Loucy (cell line): Measurements from ENCODE around the gene GPR17.

Experiments used
- EZH2phosphoT487 ChIP-seq: fragments of 200-600 bp; IDR thresholded peaks from 2 replicates; pipeline ENCODE4 v1.6.1; 2018; ENCODE audit warnings: antibody characterized with exemption, mild to moderate bottlenecking, moderate library complexity, borderline replicate concordance
- TF ChIP-seq, protein P1 (sequence below): fragments of 200-600 bp; sonication (generic); conservative IDR thresholded peaks from 2 replicates; pipeline ENCODE4 v1.5.1; 2014; ENCODE audit warnings: mild to moderate bottlenecking, antibody characterized with exemption, low read length

DNA sequence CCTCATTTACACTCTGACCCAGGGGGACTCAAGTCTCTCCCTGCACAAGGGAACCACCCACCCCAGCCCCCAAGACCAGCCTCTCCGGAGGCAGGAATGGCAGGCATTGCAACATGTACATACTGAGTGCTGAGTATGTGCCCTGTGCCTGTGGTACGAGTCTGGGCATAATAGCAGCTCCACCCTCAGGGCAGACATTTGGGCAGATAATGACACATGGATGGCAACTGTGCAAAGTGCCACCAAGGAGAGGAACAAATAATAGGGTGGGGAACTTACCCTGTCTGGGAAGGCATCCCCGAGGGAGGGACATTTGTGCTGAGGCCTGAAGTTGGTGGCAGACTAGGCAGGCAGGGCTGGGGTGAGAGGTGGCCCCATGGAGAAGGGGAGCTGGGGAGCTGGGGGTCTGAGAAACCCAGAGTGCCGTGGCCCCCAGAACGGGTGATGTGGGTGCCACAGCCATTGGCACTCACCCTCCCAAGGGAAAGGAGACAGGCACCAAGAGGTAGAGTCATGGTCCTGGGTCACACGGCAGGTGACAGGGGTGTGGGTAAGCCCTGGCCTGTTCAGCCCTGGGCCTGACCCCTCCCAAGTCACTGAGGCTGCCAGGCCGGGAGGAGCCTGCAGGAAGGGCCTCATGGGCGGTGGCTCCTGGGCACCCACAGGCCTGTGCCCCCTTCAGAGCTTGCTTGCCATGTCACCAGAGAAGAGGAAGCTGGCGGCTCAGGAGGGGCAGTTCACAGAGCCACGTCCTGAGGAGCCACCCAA, 15.7 kb upstream of the GPR17 start:
- TF ChIP-seq, protein P1, sequence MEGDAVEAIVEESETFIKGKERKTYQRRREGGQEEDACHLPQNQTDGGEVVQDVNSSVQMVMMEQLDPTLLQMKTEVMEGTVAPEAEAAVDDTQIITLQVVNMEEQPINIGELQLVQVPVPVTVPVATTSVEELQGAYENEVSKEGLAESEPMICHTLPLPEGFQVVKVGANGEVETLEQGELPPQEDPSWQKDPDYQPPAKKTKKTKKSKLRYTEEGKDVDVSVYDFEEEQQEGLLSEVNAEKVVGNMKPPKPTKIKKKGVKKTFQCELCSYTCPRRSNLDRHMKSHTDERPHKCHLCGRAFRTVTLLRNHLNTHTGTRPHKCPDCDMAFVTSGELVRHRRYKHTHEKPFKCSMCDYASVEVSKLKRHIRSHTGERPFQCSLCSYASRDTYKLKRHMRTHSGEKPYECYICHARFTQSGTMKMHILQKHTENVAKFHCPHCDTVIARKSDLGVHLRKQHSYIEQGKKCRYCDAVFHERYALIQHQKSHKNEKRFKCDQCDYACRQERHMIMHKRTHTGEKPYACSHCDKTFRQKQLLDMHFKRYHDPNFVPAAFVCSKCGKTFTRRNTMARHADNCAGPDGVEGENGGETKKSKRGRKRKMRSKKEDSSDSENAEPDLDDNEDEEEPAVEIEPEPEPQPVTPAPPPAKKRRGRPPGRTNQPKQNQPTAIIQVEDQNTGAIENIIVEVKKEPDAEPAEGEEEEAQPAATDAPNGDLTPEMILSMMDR = no peak
- TF ChIP-seq EZH2phosphoT487 = no peak
